GM12865 (cell line): ENCODE measurements around the gene ACHE.

Source experiments
- DNase-seq: peaks from one replicate; pipeline ENCODE4 v3.0.0; 2010; ENCODE audit warnings: low read depth
- H3K4me3 ChIP-seq: 2 replicates; pipeline ENCODE4 v1.5.1; 2011; ENCODE audit warnings: mild to moderate bottlenecking, low read depth, low read length, control low read depth
- TF ChIP-seq, protein P1 (sequence below): IDR thresholded peaks from 2 replicates; pipeline ENCODE4 v1.5.1; 2011; ENCODE audit warnings: low read length, control low read depth, low read depth, inconsistent platforms; ENCODE audit not compliant: insufficient read depth; ENCODE audit errors: missing control alignments

The ACHE gene

DNA sequence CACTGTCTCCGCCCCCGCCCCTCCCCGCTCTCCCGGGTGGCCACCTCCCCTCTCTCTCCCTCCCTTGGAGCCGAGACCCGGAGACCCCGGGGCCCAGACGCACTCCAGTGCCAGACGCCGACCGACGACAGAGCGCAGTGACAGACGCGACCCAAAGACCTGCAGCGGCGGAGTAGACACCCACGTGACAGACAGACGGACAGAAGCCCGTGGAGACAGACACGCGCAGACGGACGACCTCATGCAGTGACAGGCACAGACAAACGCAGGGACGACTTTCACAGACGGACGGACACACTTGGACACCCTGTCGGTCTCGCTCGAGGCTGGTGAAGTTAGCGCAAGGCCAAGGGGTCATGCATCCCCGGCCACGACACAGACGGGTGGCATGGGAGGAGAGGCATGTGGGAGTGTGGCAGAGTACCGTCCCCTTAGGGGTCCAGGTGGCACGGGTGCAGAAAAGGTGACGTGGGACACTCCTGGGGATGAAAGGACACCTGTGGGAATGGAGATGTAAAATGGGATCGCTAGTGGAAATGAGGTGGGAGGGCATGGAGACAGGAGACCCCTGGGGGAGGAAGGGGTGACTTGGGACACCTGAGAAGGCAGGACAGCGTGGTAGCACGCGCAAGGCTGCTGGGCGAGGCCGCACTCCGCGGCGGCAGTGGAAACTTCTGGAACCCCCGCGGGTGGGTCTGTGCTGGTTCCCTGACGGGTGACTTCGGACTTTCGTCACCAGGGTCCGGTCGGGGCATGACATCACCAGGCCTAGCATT, 456 bp upstream of the ACHE start:
- H3K4me3 ChIP-seq: no peak overlapping the region
- DNase-seq: no peak
- TF ChIP-seq, protein P1, sequence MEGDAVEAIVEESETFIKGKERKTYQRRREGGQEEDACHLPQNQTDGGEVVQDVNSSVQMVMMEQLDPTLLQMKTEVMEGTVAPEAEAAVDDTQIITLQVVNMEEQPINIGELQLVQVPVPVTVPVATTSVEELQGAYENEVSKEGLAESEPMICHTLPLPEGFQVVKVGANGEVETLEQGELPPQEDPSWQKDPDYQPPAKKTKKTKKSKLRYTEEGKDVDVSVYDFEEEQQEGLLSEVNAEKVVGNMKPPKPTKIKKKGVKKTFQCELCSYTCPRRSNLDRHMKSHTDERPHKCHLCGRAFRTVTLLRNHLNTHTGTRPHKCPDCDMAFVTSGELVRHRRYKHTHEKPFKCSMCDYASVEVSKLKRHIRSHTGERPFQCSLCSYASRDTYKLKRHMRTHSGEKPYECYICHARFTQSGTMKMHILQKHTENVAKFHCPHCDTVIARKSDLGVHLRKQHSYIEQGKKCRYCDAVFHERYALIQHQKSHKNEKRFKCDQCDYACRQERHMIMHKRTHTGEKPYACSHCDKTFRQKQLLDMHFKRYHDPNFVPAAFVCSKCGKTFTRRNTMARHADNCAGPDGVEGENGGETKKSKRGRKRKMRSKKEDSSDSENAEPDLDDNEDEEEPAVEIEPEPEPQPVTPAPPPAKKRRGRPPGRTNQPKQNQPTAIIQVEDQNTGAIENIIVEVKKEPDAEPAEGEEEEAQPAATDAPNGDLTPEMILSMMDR: no peak

DNA sequence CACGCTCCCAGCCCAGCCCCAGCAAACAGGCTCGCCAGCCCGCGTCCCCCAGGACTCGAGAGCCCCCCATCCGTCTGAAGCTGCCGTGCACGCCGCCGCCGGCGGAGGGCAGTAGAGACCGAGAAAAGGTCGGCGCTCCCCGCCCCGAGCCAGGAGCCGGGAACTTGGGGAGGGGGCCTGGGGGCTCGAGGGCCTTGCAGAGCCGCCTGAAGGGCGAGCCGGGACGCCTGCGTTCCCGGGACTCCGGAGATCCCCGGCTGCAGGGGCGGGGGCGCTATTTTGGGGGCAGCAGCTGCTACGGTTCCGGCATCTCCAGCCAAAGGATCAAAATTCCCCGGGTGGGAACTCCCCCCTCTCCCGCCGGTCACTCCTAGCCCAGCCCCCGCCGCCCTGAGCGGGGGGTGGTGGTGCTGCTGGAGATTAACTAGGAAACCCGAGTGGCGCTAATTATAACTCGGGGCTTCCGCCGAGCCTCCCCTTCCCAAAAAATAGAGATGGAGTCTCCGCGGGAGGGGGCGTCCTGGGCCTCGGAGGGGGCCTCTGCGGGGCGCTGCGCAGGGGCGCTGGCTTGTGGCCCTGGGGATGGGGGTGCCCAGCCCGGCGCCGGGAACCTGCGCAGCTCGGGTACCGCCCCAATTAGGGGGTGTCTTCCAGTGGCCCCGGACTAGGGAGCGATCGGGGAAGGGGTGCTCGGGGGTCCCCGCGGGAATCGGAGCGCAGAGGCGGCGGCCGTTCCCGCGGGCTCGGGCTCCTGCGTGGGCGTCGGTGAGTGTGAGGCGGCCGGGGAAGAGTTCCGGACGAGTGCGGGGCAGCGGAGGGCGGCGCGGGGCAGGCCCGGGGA, 608 bp downstream of the ACHE start:
- TF ChIP-seq, protein P1: peak; percentile 85
- DNase-seq: no peak
- peak overlapping the region; percentile 55 for H3K4me3 ChIP-seq

DNA sequence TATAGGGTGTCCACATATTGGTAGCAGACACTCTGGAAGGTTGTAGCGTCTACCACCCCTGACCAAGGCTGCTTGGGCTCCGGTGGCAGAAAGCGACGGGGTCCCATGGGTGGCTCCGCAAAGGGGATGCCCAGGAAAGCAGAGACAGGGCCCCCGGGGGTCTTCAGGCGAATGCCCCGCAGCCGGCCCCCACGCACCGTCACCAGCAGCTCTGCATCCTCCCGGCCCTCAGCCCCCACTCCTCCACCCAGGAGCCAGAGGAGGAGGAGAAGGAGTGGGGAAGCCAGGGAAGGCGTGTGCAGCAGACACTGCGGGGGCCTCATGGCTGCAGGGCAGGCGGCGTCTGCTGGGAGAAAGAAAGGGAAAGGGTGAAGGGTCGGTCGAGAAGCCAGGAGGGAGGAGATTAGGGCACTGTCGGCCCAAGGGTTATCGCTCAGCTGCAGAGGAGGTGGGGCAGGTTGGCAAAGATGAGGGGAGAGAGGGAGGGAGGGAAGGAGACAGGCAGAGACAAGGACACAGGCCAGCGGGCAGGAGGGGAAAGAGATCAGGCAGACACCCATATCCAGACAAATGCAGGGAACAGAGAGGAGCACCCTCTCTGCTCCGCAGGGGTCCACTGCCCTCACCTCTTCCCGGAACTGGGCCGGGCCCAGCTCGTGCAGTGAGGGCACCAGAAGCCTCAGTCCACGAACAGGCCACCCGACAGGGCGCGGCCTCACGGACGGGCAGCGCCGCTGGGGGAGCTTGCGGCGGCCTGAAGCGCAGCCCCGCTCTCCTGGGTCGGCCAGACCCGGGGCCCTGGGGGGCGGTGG, 1.6 kb downstream of the ACHE start:
- DNase-seq: no peak
- peak overlapping the region; percentile 55 for H3K4me3 ChIP-seq
- TF ChIP-seq, protein P1: no peak

DNA sequence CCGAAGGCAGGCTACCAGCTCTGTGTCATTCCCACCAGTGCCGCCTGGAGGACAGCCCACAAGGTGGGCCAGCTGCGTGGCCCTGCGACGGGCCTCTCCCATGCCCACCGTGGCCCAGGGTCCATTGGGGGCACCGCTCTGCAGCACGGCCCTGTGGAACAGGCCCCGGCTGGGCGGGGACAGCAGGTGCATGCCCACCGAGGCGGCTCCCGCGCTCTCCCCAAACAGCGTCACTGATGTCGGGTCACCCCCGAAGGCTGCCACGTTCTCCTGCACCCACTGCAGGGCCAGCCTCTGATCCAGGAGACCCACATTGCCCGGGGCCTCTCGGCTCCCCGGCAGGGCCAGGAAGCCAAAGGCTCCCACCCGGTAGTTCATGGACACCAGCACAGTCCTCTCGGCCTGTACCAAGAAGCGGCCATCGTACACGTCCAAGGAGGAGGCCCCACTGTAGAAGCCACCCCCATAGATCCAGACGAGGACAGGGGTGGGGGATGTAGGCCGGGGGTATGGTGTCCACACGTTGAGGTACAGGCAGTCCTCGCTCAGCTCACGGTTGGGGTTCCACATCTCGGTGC, 2.3 kb downstream of the ACHE start:
- no peak overlapping the region for H3K4me3 ChIP-seq
- no peak for DNase-seq
- TF ChIP-seq, protein P1: no peak

DNA sequence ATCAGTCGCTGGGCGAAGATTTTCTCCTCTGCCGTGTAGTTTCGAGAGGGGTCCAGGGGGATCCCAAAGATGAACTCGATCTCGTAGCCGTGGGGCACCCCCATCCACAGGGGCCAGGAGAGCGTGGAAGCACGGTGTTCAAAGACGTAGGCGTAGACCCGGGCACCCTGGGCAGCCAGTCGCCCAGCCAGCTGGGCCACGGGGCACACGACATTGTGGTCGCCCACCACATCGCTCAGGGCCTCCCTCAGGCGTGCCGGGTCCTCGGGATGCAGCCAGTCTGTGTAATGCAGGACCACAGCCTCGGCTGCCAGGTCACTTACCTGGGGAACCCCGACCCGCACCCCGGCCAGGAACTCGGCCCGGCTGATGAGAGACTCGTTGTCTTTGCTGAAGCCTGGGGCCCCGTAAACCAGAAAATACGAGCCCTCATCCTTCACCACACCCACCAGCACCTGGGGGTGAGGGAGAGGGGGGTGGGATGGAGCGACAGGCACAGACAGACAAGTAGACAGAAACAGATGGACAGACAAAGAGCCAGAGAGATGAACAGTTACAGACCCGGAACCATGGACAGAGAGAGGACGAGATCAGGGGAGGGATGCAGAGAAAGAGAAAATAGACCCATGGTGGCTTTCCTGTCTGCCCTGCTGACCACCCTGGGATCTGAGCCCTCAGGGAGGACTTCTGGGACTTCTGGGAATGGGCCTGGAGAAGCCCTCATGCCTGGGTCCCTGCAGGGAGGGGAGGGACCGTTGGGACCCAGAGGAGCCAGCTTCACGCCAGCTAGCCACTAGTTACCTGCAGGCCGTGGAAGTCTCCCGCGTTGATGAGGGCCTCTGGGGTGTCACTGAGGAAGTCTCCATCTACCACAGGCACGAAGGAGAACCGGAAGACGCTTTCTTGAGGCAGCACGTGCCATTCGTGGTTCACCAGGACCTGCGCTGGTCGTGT, 3.0 kb downstream of the ACHE start:
- DNase-seq: no peak
- TF ChIP-seq, protein P1: no peak
- H3K4me3 ChIP-seq: no peak overlapping the region
